ENCODE measurements around the gene PSORS1C1. TPM values are rescaled to one million over a fixed set of nuclear protein-coding genes. Genes with fewer than 3 reads are reported as not detected.
"Not testable (repeated sequence)": the region's sequence is repeated elsewhere in the genome, so short reads cannot be mapped to it uniquely, and the experiment has no call there.

The PSORS1C1 gene
- total RNA-seq, 1 experiment from 2014 or later = 0.35 TPM

DNA sequence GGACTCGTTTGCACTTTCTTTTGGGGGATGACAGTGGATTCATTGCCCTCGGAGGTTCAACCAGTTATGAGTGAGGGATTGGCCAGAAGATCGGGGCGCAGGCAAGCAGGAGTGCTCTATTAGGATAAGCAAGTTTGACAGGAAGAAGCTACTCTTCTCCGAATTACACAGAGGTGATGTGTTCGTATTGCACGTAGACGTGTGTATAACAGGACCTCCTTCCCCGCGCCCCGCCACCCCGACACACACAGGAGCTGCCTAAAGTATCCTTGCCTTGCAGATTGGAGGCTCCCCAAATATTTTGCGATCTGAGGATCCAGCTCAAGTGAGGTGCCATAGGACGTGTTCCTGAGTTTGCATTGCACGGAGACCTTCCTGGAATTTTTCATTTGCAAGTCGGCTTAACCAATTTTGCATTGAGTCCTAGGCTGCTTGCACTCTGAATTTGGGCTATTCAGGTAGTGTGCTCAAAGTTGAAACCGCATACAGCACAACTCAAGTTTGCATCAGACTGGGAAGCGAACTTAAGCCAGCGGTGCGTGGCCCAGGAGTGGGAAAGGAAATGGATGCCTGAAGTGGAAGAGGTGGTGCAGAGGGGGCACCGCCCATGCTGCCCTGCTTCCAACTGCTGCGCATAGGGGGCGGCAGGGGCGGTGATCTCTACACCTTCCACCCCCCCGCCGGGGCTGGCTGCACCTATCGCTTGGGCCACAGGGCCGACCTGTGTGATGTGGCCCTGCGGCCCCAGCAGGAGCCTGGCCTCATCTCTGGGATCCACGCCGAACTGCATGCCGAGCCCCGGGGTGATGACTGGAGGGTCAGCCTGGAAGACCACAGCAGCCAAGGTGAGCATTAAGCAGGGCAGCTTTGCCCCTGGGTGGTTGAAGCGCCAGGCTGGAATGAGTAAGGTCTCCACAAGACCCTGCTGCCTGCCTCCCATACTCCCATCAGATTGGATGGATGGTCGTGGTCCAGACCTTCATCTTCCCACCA lies 44.6 kb downstream of the PSORS1C1 start:
- DNase-seq (ENCODE audit: low spot score) = no peak

DNA sequence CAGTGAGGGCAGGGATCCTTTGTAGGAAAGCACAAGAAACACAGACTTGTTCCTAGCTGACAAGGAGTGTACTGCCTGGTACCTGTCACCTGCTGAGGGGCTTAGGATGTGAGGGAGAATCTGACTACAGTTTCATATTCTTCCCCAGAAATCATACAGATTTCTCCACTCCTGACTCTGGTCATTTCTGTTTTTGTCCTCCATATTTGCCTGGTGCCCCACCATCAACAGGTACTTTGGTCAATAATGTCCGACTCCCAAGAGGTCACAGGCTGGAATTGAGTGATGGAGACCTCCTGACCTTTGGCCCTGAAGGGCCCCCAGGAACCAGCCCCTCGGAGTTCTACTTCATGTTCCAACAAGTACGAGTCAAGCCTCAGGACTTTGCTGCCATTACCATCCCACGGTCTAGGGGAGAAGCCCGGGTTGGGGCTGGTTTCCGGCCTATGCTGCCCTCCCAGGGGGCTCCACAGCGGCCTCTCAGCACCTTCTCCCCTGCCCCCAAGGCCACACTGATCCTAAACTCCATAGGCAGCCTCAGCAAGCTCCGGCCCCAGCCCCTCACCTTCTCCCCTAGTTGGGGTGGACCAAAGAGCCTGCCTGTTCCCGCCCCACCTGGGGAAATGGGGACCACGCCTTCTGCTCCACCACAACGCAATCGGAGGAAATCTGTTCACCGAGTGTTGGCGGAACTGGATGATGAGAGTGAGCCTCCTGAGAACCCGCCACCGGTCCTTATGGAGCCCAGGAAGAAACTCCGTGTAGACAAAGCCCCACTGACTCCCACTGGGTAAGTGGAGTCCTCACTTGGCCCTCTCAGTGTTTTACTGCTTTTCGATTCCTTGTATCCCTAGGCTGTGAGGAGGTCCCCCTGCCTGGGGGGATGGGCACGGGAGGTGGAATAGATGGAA lies 46.9 kb downstream of the PSORS1C1 start:
- no peak for DNase-seq (ENCODE audit: low spot score)

GRCh38 chr6:31162463-31163165 lies 48.0 kb downstream of the PSORS1C1 start:
- no peak for DNase-seq (ENCODE audit: low spot score)

DNA sequence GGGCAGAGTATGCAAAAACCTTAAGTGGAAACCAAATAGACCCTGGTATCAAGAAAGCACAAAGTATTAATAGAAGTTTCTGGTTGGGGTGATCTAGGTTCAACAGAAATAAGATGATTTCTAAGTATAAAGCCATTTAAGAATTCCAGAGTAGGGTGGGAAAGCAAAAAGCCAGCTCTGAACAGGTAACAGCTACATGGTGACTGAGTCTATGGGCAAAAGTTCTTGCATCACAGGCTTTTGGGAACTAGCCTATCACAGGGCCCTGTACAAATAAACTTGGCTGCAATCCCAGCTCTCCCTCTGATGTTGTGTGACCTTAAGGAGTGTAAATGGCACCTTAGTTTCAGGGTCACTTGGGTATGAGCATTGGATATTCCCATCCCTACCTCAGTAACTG lies 49.3 kb downstream of the PSORS1C1 start:
- no peak for DNase-seq (ENCODE audit: low spot score)

DNA sequence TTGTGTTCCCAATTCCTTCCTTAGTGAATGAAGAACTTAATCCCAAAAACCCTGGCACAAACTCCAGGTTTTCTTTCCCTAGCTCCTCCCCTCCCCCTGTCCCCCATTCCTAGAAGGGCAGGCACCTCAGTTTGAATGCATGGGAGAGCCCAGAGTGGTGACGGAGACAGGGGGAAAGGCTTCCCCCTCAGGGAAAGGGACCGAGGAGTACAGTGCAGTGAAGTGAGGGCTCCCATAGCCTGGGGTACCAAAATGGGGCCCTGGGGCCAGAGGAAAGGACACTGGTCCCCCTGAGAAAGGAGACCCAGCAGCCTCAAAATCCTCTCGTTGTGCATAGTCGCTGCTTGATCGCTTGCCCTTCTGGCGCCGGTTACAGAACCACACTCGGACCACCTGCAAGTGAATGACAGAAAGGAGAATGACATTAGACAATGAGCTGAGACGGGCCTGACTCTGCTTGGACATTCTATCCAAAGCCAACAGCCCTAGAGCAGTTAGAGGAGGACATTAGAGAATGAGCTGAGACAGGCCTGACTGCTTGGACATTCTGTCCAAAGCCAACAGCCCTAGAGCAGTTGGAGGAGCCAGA lies 50.0 kb downstream of the PSORS1C1 start:
- DNase-seq (ENCODE audit: low spot score) = not testable (repeated sequence)

GRCh38 chr6:31165064-31165832 lies 50.6 kb downstream of the PSORS1C1 start:
- not testable (repeated sequence) for DNase-seq (ENCODE audit: low spot score)

- no peak for DNase-seq (ENCODE audit: low spot score)
These were observed 51.4 kb downstream of the PSORS1C1 start for GRCh38 chr6:31165986-31166385.

GRCh38 chr6:31168606-31169005 lies 54.0 kb downstream of the PSORS1C1 start:
- no peak for DNase-seq (ENCODE audit: low spot score)

- no peak for DNase-seq (ENCODE audit: low spot score)
These were observed 54.7 kb downstream of the PSORS1C1 start for GRCh38 chr6:31169123-31169857.

GRCh38 chr6:31169858-31170599 lies 55.4 kb downstream of the PSORS1C1 start:
- DNase-seq (ENCODE audit: low spot score) = not testable (repeated sequence)

DNA sequence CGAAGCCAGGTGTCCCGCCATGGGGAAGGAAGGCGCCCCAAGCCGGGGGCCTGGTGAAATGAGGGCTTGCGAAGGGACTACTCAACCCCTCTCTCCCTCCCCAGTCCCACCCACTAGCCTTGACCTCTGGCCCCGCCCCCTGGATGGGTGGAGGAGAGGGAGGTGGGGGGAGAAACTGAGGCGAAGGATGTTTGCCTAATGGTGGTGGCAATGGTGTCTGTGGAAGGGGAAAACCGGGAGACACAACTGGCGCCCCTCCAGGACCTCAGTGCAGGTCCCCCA lies 55.9 kb downstream of the PSORS1C1 start, which contains the start of gene POU5F1:
TSS of gene POU5F1 (minus strand) at position 83 of the 282 bp plus-strand sequence. CDS start at position 21, 62 bp downstream.
- DNase-seq (ENCODE audit: low spot score) = no peak

DNA sequence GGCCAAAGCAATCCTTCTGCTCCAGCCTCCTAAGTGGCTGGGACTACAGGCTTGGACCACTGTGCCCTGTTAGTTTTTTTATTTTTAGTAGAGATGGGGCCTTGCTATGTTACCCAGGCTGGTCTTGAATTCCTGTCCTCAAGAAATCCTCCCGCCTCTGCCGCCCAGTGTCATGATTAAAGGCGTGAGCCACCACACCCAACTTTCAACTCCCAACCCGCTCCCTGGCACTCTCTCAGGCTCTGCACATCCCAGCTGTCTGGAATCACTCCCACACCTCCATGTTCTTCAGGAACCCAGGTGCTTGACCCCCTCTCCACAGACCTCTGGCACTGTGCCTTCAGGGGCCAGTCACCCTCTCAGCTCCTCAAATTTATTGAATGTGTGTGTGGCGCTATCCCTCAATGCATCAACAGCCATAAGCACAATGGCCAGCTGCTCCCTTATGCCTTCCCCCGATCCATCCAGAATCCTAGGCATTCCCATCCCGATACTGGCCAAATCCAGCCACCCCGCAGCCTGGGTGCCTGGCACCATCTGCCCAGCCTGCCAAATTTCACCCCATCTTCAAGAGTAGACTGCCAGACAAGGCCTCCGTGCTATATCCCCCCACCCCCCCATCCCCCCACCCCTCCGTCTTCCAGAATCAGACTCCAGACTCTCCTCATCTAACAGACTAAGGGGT lies 56.5 kb downstream of the PSORS1C1 start:
- DNase-seq (ENCODE audit: low spot score) = no peak

- DNase-seq (ENCODE audit: low spot score) = no peak
These were observed 57.6 kb downstream of the PSORS1C1 start for GRCh38 chr6:31171931-31172905.

- DNase-seq (ENCODE audit: low spot score) = no peak
These were observed 58.4 kb downstream of the PSORS1C1 start for GRCh38 chr6:31172973-31173384.

DNA sequence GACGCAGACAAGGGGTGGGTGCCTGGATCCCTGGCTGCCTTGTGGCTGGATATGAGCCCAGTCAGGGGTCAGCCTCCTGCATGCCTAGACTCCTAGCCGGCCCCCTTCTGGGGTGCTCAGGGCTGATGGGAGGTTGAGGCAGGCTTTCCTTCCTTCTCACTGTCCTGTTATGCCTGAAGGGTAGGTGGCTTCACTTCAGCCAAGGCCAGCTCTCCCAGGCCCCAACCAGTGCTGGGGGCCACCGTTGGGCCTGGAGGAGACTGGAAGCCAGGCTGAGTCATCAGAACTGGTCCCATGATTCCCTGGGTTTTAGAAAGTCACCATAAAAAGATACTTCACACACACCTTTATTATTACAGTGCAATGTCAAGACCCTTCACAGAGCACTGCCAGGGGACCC lies 58.8 kb downstream of the PSORS1C1 start:
- DNase-seq (ENCODE audit: low spot score) = no peak

GRCh38 chr6:31174378-31174777 lies 59.8 kb downstream of the PSORS1C1 start:
- no peak for DNase-seq (ENCODE audit: low spot score)

- DNase-seq (ENCODE audit: low spot score) = peak; percentile 21
These were observed 61.4 kb downstream of the PSORS1C1 start for GRCh38 chr6:31175971-31176370.

All from H4 (cell line).